ENCODE results near the gene COG3.
"Not testable (repeated sequence)": the region's sequence is repeated elsewhere in the genome, so short reads cannot be mapped to it uniquely, and the experiment has no call there.

GRCh38 chr13:45419389-45419788, 45.4 kb upstream of the COG3 start:
- TF ChIP-seq CTCF (IDR thresholded peaks at IDR 0.05; ENCODE audit: low read depth, low read length, missing input control); REST (IDR thresholded peaks at IDR 0.05); TAF1 (conservative IDR thresholded peaks at IDR 0.05); MAX (IDR thresholded peaks at IDR 0.05); YY1 (IDR thresholded peaks at IDR 0.05); RAD21 (IDR thresholded peaks at IDR 0.05); ZBTB33 (IDR thresholded peaks at IDR 0.05); ATF3 (IDR thresholded peaks at IDR 0.05); NR2F2 (IDR thresholded peaks at IDR 0.05): not testable (repeated sequence)
